ENCODE results near the gene CASP12.

Gene CASP12

DNA sequence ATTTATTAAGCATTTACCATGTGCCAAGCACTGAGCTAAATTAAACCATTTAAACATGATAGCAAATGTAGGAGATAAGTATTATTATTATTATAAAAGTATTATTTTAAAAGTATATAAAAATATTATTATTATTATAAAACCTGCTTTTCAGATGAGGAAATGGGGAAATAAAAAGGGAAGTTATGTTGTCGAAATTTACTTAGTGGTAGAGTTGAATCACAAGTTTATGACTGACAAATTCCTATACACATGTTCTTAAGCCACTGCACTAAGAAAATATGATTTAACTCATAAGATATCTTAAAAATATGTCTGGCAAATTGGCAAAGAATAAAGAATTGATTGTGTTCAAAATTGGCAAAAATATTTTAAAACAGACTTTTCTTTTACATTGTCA lies 53.8 kb downstream of the CASP12 start:
- TF ChIP-seq CTCF (IDR thresholded peaks at IDR 0.05) = no peak

DNA sequence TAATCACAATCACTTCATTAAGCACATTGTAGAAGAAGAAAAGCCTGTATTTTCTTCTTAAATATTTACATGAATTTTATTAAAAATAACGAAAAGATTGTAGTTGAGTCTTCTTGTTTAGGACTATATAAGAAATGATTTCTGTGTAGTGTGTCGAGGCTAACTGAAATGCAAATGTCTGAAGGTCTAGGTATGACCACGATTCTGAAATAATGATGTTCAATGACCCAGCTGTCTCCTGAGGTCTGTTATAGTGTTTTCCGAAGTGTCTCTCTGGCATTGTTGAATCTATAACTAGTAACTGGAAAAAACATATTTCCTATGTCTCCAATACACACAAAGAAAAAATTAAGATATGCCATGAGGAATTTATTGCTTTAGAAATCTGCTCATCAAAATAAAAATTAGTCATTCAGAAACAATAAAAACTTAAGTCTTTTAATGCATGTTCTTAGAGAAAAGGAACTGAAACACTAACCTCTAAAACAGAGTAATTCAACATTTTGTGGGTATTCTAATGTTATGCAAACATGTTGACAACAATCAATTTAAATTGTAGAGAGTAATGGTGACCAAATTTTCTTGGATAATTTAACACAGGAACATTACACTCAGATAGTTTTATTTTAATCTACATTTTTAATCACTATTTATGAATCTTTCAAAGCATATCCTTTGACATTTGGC lies 55.0 kb downstream of the CASP12 start:
- no peak for TF ChIP-seq CTCF (IDR thresholded peaks at IDR 0.05)

DNA sequence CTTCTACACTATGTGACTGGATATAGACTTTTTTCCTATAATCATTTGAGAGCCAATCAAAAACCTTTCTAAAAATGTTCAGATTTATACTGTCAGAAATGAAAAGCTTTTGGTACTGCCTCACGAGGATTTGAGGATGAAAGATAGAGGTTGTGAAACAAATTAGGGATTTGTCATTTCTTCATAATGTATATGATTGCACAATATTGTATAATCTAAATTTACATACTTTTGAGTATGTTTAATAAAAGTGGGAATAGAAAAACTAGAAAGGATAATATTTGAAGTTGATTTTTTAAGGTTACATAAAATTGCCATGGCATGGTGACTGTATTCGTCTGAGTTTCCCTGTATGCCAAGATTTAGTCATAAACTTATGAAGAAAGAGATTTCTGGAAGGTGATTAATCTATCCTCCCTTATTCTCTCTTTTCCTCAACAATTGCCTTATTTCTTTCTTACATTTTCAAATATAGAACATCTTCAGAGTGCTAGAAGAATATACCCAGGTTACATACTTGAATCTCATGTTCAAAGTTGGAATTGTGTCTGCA lies 56.2 kb downstream of the CASP12 start:
- TF ChIP-seq CTCF (IDR thresholded peaks at IDR 0.05) = no peak

DNA sequence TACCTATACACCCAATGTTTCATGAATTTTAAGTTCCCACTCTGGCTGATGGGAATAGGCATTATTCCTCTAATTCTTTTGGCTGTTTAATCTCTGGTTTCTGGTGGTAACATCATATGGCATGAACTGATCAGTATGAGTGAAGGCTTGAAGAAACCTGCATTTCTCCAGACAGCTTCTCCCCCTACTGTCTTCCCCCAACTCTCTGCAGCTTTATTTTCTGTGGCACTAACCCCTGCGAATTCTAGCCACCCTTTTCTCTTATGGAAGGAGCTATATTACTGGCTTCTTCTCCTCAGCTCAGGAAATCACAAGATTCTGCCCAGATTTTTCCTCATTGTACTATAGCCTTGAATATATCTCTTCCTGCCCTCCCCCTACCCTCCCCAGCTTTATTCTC lies 57.1 kb downstream of the CASP12 start:
- TF ChIP-seq CTCF (IDR thresholded peaks at IDR 0.05) = no peak

GRCh38 chr11:104837969-104838639 lies 60.2 kb downstream of the CASP12 start:
- no peak for TF ChIP-seq CTCF (IDR thresholded peaks at IDR 0.05)

DNA sequence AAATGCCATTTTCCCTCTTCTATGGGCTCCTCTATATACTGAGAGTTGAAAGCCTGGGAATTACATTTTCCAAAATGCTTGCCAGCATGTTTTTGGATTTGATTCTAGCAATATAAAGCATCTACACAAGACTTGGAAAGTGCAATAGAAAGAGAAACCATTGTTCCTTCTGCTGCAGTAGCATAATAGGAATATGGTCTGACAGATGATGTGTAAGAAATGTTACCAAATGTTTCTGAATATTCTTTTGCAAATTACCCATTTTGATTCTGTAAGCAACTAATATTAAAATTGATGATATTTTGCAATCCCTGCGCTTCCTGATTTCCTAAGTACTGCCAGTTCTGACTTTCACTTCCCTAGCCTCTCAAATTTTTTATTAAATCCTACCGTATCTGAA lies 61.6 kb downstream of the CASP12 start:
- TF ChIP-seq CTCF (IDR thresholded peaks at IDR 0.05) = no peak
